ENCODE measurements around the gene ITPR3. TPM values are rescaled to one million over a fixed set of nuclear protein-coding genes. Genes with fewer than 3 reads are reported as not detected.

ITPR3 gene
- total and polyA plus RNA-seq, 2 of the 13 experiments (the other 11 are each of a cell fraction or from before 2014, with no cell fraction given), result 3.8 to 21.4 TPM

DNA sequence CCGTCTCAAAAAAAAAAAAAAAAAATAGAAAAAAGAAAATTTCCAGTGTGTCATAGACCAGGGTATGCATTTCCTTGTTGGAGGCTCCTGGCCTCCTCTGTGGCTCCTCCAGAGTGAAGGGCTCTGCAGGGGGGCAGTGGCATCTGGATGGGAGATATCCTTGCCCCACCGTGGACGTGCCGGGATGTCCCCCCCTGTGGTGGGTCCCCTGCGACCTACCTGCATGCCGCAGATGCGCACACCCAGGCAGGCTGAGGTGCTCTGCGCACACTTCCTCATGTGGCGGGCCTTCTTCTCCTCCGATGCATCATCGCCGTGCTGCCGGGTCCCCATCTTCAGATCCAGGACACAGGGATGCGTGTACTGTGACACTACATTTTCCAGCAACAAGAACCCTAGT, 104.1 kb downstream of the ITPR3 start:
- Histone ChIP-seq H2AFZ (ENCODE audit: low read length) (no peak overlapping the region), H3K27ac (ENCODE audit: extremely low read length, insufficient read depth, low read length) (no peak overlapping the region), H3K27me3 (ENCODE audit: control insufficient read depth in 1 of 2, insufficient read depth in 2 of 2, low read length in 2 of 2) (peaks cover 0 to 2% of the 10 kb centered on the region in 2 experiments; a peak in 1 of 5 replicates), H3K4me3 (replicated peaks in 1 of 3; ENCODE audit: insufficient read depth in 1 of 3, low read depth in 2 of 3, low read length in 3 of 3) (no peak overlapping the region), H3K79me2 (ENCODE audit: insufficient read depth, low read length) (no peaks in the 10 kb centered on the region), H3K4me2 (ENCODE audit: low read depth, low read length) (no peak overlapping the region), H3K9ac (ENCODE audit: insufficient read depth, low read depth, low read length) (no peak overlapping the region), H4K20me1 (ENCODE audit: insufficient read depth, low read length) (no peaks in the 10 kb centered on the region), H3K4me1 (ENCODE audit: insufficient read depth, low read length) (no peaks in the 10 kb centered on the region), H3K36me3 (replicated peaks in 1 of 2; ENCODE audit: control insufficient read depth in 1 of 2, insufficient read depth in 2 of 2, low read length in 2 of 2) (no peaks in the 10 kb centered on the region), H3K9me3 (ENCODE audit: low read length) (no peaks in the 10 kb centered on the region)
- 81% methylated on average over 9 of the region's 14 CpGs for WGBS (ENCODE audit: low lambda C conversion rate)
- in situ Hi-C loops (cut with HindIII; ENCODE audit: extremely low pct_ligation_motif_present, low pct_unique_long_range_greater_than_20kb), result no loop called here
- ATAC-seq (no peak), FAIRE-seq (no peak), DNase-seq (ENCODE audit: low spot score) (no peak)
- TF ChIP-seq HIVEP1 (CRISPR knock-in tag; IDR thresholded peaks at IDR 0.05) (no peak), ZMAT3 (CRISPR knock-in tag; conservative IDR thresholded peaks at IDR 0.05) (no peak), KDM6A (CRISPR knock-in tag; IDR thresholded peaks at IDR 0.05; ENCODE audit: low read depth) (no peak), SMYD3 (CRISPR knock-in tag; IDR thresholded peaks at IDR 0.05) (no peak), GATAD1 (CRISPR knock-in tag; IDR thresholded peaks at IDR 0.05) (no peak), ZNF430 (CRISPR knock-in tag; IDR thresholded peaks at IDR 0.05) (no peak), ZNF207 (IDR thresholded peaks at IDR 0.05; ENCODE audit: borderline replicate concordance) (no peak), ZNF703 (CRISPR knock-in tag; IDR thresholded peaks at IDR 0.05; ENCODE audit: borderline replicate concordance) (no peak), GATA4 (IDR thresholded peaks at IDR 0.05; ENCODE audit: borderline replicate concordance, low read depth) (no peak), GTF2F1 (IDR thresholded peaks at IDR 0.05; ENCODE audit: low read length) (no peak), ZNF232 (CRISPR knock-in tag; IDR thresholded peaks at IDR 0.05; ENCODE audit: borderline replicate concordance) (no peak), MYC (CRISPR knock-in tag; IDR thresholded peaks at IDR 0.05; ENCODE audit: borderline replicate concordance) (no peak), RFX1 (IDR thresholded peaks at IDR 0.05) (no peak)
- TF ChIP-seq, protein P1, sequence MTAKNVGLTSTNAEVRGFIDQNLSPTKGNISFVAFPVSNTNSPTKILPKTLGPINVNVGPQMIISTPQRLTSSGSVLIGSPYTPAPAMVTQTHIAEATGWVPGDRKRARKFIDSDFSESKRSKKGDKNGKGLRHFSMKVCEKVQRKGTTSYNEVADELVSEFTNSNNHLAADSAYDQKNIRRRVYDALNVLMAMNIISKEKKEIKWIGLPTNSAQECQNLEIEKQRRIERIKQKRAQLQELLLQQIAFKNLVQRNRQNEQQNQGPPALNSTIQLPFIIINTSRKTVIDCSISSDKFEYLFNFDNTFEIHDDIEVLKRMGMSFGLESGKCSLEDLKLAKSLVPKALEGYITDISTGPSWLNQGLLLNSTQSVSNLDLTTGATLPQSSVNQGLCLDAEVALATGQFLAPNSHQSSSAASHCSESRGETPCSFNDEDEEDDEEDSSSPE (CRISPR knock-in tag; IDR thresholded peaks at IDR 0.05), result no peak
- TF ChIP-seq, protein P2, sequence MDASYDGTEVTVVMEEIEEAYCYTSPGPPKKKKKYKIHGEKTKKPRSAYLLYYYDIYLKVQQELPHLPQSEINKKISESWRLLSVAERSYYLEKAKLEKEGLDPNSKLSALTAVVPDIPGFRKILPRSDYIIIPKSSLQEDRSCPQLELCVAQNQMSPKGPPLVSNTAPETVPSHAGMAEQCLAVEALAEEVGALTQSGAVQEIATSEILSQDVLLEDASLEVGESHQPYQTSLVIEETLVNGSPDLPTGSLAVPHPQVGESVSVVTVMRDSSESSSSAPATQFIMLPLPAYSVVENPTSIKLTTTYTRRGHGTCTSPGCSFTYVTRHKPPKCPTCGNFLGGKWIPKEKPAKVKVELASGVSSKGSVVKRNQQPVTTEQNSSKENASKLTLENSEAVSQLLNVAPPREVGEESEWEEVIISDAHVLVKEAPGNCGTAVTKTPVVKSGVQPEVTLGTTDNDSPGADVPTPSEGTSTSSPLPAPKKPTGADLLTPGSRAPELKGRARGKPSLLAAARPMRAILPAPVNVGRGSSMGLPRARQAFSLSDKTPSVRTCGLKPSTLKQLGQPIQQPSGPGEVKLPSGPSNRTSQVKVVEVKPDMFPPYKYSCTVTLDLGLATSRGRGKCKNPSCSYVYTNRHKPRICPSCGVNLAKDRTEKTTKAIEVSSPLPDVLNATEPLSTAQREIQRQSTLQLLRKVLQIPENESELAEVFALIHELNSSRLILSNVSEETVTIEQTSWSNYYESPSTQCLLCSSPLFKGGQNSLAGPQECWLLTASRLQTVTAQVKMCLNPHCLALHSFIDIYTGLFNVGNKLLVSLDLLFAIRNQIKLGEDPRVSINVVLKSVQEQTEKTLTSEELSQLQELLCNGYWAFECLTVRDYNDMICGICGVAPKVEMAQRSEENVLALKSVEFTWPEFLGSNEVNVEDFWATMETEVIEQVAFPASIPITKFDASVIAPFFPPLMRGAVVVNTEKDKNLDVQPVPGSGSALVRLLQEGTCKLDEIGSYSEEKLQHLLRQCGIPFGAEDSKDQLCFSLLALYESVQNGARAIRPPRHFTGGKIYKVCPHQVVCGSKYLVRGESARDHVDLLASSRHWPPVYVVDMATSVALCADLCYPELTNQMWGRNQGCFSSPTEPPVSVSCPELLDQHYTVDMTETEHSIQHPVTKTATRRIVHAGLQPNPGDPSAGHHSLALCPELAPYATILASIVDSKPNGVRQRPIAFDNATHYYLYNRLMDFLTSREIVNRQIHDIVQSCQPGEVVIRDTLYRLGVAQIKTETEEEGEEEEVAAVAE (CRISPR knock-in tag; IDR thresholded peaks at IDR 0.05; ENCODE audit: borderline replicate concordance), result no peak
- TF ChIP-seq, protein P3, sequence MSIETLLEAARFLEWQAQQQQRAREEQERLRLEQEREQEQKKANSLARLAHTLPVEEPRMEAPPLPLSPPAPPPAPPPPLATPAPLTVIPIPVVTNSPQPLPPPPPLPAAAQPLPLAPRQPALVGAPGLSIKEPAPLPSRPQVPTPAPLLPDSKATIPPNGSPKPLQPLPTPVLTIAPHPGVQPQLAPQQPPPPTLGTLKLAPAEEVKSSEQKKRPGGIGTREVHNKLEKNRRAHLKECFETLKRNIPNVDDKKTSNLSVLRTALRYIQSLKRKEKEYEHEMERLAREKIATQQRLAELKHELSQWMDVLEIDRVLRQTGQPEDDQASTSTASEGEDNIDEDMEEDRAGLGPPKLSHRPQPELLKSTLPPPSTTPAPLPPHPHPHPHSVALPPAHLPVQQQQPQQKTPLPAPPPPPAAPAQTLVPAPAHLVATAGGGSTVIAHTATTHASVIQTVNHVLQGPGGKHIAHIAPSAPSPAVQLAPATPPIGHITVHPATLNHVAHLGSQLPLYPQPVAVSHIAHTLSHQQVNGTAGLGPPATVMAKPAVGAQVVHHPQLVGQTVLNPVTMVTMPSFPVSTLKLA (IDR thresholded peaks at IDR 0.05), result no peak
- TF ChIP-seq, protein P4, sequence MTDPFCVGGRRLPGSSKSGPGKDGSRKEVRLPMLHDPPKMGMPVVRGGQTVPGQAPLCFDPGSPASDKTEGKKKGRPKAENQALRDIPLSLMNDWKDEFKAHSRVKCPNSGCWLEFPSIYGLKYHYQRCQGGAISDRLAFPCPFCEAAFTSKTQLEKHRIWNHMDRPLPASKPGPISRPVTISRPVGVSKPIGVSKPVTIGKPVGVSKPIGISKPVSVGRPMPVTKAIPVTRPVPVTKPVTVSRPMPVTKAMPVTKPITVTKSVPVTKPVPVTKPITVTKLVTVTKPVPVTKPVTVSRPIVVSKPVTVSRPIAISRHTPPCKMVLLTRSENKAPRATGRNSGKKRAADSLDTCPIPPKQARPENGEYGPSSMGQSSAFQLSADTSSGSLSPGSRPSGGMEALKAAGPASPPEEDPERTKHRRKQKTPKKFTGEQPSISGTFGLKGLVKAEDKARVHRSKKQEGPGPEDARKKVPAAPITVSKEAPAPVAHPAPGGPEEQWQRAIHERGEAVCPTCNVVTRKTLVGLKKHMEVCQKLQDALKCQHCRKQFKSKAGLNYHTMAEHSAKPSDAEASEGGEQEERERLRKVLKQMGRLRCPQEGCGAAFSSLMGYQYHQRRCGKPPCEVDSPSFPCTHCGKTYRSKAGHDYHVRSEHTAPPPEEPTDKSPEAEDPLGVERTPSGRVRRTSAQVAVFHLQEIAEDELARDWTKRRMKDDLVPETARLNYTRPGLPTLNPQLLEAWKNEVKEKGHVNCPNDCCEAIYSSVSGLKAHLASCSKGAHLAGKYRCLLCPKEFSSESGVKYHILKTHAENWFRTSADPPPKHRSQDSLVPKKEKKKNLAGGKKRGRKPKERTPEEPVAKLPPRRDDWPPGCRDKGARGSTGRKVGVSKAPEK (CRISPR knock-in tag; IDR thresholded peaks at IDR 0.05; ENCODE audit: borderline replicate concordance), result no peak
- no TSS peak for BruUV-seq (replicated peaks)
- ChIA-PET POLR2A (no interaction called here), CTCF (ENCODE audit: low intra/inter-chr PET ratio, low total read pairs) (no interaction called here)
- intact Hi-C loops (cut with micrococcal nuclease; ENCODE audit: unreplicated experiment), result no loop called here

Data from HepG2 (cell line).